IPS DF 6.9 (cell line): ENCODE measurements around the gene MARCHF5.
"Not testable (repeated sequence)": the region's sequence is repeated elsewhere in the genome, so short reads cannot be mapped to it uniquely, and the experiment has no call there.

Experiments
- DNase-seq: peaks from one replicate; pipeline ENCODE4 v3.0.0-alpha.2; 2013; ENCODE audit warnings: low read depth, low spot score
- H3K27ac ChIP-seq: one replicate; pipeline ENCODE4 v1.5.1; 2013; ENCODE audit warnings: low read length, control low read depth
- H3K27me3 ChIP-seq: 2 replicates; pipeline ENCODE4 v1.6.1; 2013; ENCODE audit warnings: mild to moderate bottlenecking, low read length; ENCODE audit not compliant: control insufficient read depth, insufficient read depth
- H3K36me3 ChIP-seq: 2 replicates; pipeline ENCODE4 v1.6.1; 2013; ENCODE audit warnings: low read length; ENCODE audit not compliant: control insufficient read depth, insufficient read depth
- H3K4me1 ChIP-seq: 2 replicates; pipeline ENCODE4 v1.6.1; 2013; ENCODE audit warnings: low read length; ENCODE audit not compliant: control insufficient read depth, insufficient read depth
- H3K4me3 ChIP-seq: 2 replicates; pipeline ENCODE4 v1.5.1; 2013; ENCODE audit warnings: mild to moderate bottlenecking, low read length
- H3K9me3 ChIP-seq: 2 replicates; pipeline ENCODE4 v1.6.1; 2013; ENCODE audit warnings: low read length, inconsistent platforms; ENCODE audit not compliant: control insufficient read depth, insufficient read depth
- WGBS: extraction: QIAGEN DNeasy Blood & Tissue Kit; methylation state at CpG from one replicate; pipeline ENCODE4 v1.1.7; 2013; ENCODE audit warnings: mixed read lengths, missing lambda C conversion rate; ENCODE audit not compliant: insufficient read length, insufficient coverage; 5-methylcytosine and 5-hydroxymethylcytosine counted together

The MARCHF5 gene

GRCh38 chr10:92347035-92347676 lies 56.2 kb downstream of the MARCHF5 start:
- not testable (repeated sequence) for H3K27me3 ChIP-seq, H3K4me1 ChIP-seq, H3K27ac ChIP-seq, DNase-seq, H3K36me3 ChIP-seq, H3K4me3 ChIP-seq, H3K9me3 ChIP-seq
- WGBS: no CpG with 5 or more reads among the region's 9 CpGs

- Histone ChIP-seq H3K4me3 (no peak overlapping the region), H3K9me3 (no peaks in the 10 kb centered on the region), H3K27ac (no peak overlapping the region), H3K27me3 (no peaks in the 10 kb centered on the region), H3K36me3 (peaks cover 2% of the 10 kb centered on the region; the same call in 1 of the 2 replicates), H3K4me1 (no peaks in the 10 kb centered on the region; the same call in 1 of the 2 replicates)
- no CpG with 5 or more reads among the region's 4 CpGs for WGBS
- DNase-seq: no peak
Observed at GRCh38 chr10:92350411-92350810, 59.4 kb downstream of the MARCHF5 start.

- DNase-seq: no peak
- Histone ChIP-seq H3K9me3 (no peaks in the 10 kb centered on the region), H3K27me3 (no peaks in the 10 kb centered on the region), H3K27ac (no peak overlapping the region), H3K36me3 (no peaks in the 10 kb centered on the region; the same call in 1 of the 2 replicates), H3K4me3 (no peak overlapping the region), H3K4me1 (no peaks in the 10 kb centered on the region; the same call in 1 of the 2 replicates)
- whole genome bisulfite sequencing: no CpG with 5 or more reads among the region's 4 CpGs
Observed at GRCh38 chr10:92354587-92354986, 63.6 kb downstream of the MARCHF5 start.

- Histone ChIP-seq H3K36me3 (no peaks in the 10 kb centered on the region), H3K4me3 (no peak overlapping the region), H3K4me1 (no peaks in the 10 kb centered on the region; the same call in 1 of the 2 replicates), H3K27ac (no peak overlapping the region), H3K9me3 (no peaks in the 10 kb centered on the region), H3K27me3 (no peaks in the 10 kb centered on the region)
- no peak for DNase-seq
- no CpG with 5 or more reads among the region's 7 CpGs for WGBS
Observed at GRCh38 chr10:92356041-92356440, 65.1 kb downstream of the MARCHF5 start.

GRCh38 chr10:92363498-92363897 lies 72.5 kb downstream of the MARCHF5 start:
- Histone ChIP-seq H3K27me3 (no peaks in the 10 kb centered on the region), H3K27ac (no peak overlapping the region), H3K36me3 (no peaks in the 10 kb centered on the region), H3K4me3 (no peak overlapping the region), H3K4me1 (no peaks in the 10 kb centered on the region), H3K9me3 (no peaks in the 10 kb centered on the region)
- no peak for DNase-seq
- no CpG with 5 or more reads among the region's 4 CpGs for WGBS

- WGBS: no CpG with 5 or more reads among the region's 5 CpGs
- no peak for DNase-seq
- no peaks in the 10 kb centered on the region for H3K4me1 ChIP-seq
- H3K9me3 ChIP-seq: no peaks in the 10 kb centered on the region
- H3K4me3 ChIP-seq: no peak overlapping the region
- H3K36me3 ChIP-seq: no peaks in the 10 kb centered on the region
- no peaks in the 10 kb centered on the region for H3K27me3 ChIP-seq
- H3K27ac ChIP-seq: no peak overlapping the region
Observed at GRCh38 chr10:92366412-92367021, 75.5 kb downstream of the MARCHF5 start.

- H3K4me3 ChIP-seq: no peak overlapping the region
- no peak for DNase-seq
- peaks cover 2% of the 10 kb centered on the region; the same call in 1 of the 2 replicates for H3K4me1 ChIP-seq
- H3K36me3 ChIP-seq: no peaks in the 10 kb centered on the region
- H3K27me3 ChIP-seq: no peaks in the 10 kb centered on the region
- no peaks in the 10 kb centered on the region for H3K9me3 ChIP-seq
- WGBS: no CpG with 5 or more reads among the region's 4 CpGs
- no peak overlapping the region for H3K27ac ChIP-seq
Observed at GRCh38 chr10:92377962-92378361, 87.0 kb downstream of the MARCHF5 start.

GRCh38 chr10:92381543-92381954 lies 90.6 kb downstream of the MARCHF5 start:
- no peak for DNase-seq
- no CpG with 5 or more reads among the region's 7 CpGs for WGBS
- no peak overlapping the region for H3K27ac ChIP-seq

GRCh38 chr10:92382631-92383030 lies 91.7 kb downstream of the MARCHF5 start:
- no peak overlapping the region for H3K4me3 ChIP-seq
- H3K27me3 ChIP-seq: no peaks in the 10 kb centered on the region
- H3K9me3 ChIP-seq: no peaks in the 10 kb centered on the region
- DNase-seq: no peak
- peaks cover 2% of the 10 kb centered on the region; the same call in 1 of the 2 replicates for H3K4me1 ChIP-seq
- H3K27ac ChIP-seq: no peak overlapping the region
- no peaks in the 10 kb centered on the region for H3K36me3 ChIP-seq
- WGBS: no CpG with 5 or more reads among the region's 4 CpGs

More at GRCh38 chr10:92381543-92381954, 90.6 kb downstream of the MARCHF5 start:
- peaks cover 2% of the 10 kb centered on the region; the same call in 1 of the 2 replicates for H3K4me1 ChIP-seq
- no peaks in the 10 kb centered on the region for H3K27me3 ChIP-seq
- no peaks in the 10 kb centered on the region for H3K36me3 ChIP-seq
- no peaks in the 10 kb centered on the region for H3K9me3 ChIP-seq
- H3K4me3 ChIP-seq: no peak overlapping the region

- no peaks in the 10 kb centered on the region for H3K27me3 ChIP-seq
- no peak overlapping the region for H3K4me3 ChIP-seq
- no peak overlapping the region for H3K27ac ChIP-seq
- no peaks in the 10 kb centered on the region for H3K9me3 ChIP-seq
- no peak for DNase-seq
- no peaks in the 10 kb centered on the region for H3K36me3 ChIP-seq
- peaks cover 2% of the 10 kb centered on the region; the same call in 1 of the 2 replicates for H3K4me1 ChIP-seq
- WGBS: no CpG with 5 or more reads among the region's 2 CpGs
Observed at GRCh38 chr10:92384741-92385140, 93.8 kb downstream of the MARCHF5 start.
